Measurements from ENCODE around the gene CPA3.

CPA3 gene

DNA sequence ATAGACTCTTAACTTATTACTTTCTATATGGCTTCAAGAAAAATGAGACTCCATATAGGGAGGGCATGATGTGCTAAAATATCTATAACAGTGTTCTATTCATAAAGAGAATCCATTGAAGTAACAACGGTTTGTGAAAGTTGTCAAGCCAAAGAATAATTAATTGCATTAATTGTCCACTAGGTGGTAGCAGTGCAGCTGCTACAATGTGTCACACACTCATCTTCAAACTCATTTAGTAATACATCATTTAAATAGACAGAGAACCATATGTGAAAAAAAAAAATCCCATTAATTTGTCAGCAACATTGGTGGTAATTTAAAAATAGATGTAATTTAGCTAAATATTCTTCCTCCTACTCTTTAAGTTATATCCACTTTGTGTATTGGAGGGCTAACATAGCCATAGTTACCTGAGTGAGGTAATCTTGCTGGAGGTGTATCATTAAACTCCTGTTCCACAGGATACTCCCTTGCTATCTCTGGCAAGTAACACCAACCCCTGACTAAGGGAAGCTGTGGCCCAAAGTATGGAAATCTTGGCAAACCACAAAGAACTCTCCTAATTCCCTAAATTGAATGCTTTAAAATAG lies 3.7 kb upstream of the CPA3 start:
- DNase-seq (ENCODE audit: low spot score) = peak; percentile 44

DNA sequence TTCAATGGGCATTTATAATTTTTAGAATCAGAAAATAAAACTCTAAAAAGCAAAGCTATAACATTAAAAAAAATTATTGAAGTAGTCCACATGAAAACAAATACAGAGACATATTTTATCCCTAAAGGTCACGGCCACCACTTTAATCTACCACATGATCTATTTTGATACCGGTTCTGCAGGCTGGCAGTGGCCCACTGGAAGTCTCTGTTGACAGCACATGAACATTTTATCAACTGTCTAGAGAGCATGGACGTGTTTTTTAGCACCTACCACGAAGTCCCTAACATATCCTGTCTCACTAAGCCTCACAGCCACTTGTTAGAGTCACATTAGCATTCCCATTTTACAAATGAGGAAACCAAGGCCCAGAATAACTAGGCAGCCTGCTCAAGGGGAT lies 1.8 kb upstream of the CPA3 start:
- DNase-seq (ENCODE audit: low spot score) = no peak

DNA sequence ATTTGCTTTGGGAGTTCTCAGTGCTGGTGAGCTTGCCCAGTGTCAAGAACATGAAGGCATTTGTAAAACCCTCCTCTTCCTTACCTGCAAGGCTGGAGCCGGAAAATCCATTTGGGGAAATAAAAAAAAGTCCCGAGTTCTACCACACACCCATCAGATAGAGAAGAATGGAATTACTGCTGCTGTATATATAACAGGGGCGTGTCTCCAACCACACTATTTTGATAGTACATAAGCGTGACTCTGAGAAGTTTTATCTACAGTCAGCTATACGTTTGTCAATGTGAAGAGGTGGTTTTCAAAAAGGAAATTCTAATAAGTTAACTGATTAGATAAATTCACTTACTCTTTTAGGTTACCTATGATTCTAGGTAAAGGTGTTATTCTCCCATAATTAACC lies 1.3 kb upstream of the CPA3 start:
- no peak for DNase-seq (ENCODE audit: low spot score)

DNA sequence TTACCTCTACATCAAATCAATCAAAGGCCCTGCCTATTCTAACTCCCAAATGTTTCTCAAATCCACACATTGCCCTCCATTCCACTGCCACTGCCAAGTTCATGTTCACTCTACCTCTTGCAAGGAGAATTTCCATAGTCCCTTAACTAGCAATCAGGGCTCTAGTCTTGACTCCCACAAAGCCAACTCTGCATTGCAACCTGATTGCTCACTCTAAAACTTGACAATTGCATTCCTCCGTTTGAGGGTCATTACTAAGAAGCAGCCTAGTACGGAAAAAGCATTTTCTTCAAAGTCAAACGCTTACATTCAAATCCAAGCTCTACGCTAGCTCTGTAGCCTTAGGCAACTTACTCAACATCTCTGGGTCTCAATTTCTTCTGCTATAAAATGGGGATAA lies 1.2 kb downstream of the CPA3 start:
- DNase-seq (ENCODE audit: low spot score) = no peak

DNA sequence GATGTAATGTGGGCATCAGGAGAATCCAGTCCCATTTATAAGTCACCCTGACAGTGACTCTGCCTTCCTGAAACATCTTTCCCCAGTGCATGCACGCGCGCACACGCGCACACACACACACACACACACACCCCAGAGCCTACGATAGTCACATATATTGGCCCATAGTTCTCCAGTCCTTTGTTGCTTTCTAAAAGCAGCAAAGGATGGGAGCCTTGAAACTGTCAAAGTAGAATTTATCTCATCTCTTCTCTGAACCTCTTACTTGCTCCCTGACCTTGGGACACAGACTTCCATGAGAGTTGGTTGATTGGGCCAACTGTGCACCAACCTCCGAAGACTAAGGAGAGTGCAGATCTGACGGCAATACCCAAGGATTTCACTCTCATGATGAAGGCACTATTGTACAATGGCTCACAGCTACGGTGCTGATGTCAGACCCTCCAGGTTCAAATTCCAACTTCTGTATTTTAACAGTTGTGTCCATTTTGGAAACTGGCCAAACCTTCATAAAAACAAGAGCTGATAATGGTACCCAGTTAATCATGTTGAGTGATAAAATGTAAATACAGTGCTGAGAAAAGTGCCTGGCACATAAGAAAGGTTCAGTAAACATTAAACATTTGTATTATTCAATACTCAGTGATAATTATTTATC lies 8.3 kb downstream of the CPA3 start:
- DNase-seq (ENCODE audit: low spot score) = no peak

DNA sequence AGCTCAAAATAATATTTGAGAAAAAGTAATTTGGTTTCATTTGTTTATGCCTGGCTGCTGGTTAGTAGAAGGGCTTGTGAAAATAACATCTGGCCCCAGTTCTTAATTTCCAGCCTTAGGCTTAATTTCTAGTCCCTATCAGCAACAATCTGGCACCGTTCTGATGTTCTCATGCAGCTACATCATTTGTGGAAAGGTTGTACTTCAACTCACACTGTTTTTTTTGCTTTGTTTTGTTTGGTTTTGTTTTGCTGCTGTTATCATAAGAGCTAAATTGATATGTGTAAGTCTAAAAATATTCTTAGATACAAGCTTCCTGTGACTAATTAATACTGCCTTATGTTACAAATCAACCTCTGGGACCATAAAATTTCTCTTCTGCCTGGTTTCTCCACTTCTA lies 8.9 kb downstream of the CPA3 start:
- no peak for DNase-seq (ENCODE audit: low spot score)

- no peak for DNase-seq (ENCODE audit: low spot score)
Measured at GRCh38 chr3:148878095-148878494, 13.0 kb downstream of the CPA3 start.

DNA sequence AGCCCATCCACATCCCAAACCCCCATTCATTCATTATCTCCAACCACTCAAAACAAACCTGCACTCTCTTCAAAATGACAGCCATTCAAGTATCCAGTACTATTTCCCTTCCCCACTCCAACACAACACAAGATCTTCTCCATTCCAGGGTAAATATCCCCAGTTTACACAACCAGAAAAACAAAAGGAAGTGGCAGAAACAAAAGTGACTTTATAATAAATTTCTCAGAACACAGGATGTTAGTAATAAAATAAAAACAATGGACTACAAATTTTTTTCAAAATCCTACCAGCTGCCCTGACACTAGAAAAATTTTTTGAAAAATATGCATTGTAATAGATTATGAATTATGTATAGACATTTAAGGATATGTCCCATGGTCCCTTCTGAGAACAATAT lies 14.2 kb downstream of the CPA3 start:
- DNase-seq (ENCODE audit: low spot score) = no peak

DNA sequence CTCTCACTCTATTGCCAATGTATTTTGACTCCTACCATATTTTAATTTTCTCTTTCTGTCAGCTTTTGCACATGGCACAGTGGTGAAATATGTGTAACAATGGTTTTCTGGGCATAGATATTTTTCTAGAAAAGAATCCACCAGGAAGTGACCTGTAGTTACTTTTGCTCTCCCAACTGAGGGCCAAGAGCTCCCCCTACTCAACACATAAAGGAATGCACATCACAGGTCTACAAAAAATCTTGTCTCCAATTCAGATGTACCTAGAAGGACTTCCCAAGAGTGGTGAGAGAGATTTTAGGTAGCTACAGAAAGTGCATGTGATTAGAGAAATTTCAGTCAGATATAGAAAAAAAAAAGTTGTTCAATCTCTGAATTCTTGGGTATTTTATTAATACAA lies 15.6 kb downstream of the CPA3 start:
- no peak for DNase-seq (ENCODE audit: low spot score)

- DNase-seq (ENCODE audit: low spot score) = no peak
Measured at GRCh38 chr3:148881286-148881685, 16.2 kb downstream of the CPA3 start.

DNA sequence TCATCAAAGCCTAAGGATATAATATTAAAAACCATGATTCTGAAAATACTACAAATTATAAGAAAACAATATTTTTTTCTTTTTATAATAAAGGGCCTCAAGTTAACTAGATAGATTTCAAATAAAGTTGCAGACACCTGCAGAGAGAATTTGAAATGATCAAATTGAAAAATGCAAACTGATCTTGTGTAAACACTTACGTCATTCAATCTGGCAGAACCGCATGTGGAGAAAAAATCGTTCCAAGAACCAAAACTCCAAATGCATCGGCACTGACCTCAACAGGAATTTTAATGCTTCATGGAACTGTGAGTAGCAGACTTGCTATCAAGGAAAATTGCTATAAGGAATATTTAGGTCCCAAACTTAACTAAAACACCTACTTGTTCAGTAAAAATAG lies 17.2 kb downstream of the CPA3 start:
- DNase-seq (ENCODE audit: low spot score) = no peak

DNA sequence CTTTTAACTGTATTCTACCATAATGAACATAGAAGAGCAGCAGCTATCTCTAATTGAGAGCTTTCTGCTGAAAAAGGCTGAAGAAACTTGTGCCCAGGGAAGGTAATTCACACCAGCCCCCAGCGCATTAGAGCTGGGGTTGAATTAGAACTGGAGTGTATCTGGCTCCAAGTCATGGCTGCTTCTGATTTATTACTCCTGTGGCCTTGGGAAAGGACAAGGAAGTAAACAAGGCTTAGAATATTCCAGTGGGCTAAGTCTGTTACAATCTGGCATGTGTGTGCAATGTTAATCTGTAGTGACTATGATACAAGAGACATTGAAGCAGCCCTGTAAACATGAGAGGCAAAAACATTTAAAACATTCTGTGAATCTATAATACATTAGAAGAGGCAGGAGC lies 18.1 kb downstream of the CPA3 start:
- DNase-seq (ENCODE audit: low spot score) = no peak

GRCh38 chr3:148884261-148884660 lies 19.2 kb downstream of the CPA3 start:
- DNase-seq (ENCODE audit: low spot score) = no peak

- DNase-seq (ENCODE audit: low spot score) = no peak
Measured at GRCh38 chr3:148889828-148890227, 24.7 kb downstream of the CPA3 start.

DNA sequence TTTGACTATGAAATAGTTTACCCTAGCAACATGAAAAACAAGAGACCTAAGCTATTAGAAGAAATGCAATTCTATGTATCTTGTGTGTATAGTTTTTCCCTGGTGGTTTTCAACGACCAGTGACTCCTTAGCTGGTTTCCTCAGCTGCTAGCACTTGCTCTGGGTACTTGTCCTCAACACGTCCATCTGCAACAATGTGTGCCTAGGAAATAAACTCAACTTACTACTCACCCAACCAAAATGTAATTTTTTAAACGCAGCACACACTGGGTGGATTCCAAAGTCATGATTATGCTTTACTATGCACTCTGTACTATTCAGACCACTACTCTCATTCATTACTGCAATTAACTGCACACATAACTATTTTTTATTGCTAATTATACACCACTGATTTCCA lies 31.0 kb downstream of the CPA3 start:
- no peak for DNase-seq (ENCODE audit: low spot score)

DNA sequence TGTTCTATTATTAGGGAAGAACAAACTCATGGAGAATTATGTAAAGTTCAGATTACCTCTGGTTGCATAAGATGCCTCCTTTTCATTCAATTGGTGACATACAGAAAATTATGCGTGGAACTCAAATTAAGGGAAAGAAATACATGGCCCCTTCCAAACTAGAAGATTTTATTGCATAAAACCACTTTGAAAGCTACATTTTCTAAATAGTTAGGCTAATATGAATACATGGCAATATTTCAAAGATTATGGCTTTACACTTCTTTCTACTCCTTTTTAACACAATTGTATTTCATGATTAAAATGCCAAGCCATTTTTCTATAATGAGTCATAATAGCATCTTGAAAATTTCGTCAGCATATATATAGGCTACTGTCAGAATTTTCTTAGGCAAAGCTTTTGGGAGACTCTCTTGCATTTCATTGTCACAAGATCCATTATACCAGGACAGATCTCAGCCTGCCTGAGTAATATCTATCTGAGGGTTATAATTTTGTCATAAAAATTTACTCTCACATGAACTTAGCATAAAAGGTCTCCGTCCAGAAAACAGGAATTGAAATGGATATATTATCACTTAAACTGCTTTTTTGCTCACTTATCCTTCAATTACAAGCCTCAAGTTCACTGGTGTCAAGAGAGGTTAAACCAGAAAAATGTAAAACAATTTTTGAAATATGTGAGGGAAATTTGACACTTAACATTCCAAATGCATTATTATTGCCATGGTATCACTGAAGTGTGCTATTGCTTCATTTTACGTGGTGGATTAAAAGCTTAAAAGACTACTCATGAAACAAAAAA lies 37.1 kb downstream of the CPA3 start:
- no peak for DNase-seq (ENCODE audit: low spot score)

DNA sequence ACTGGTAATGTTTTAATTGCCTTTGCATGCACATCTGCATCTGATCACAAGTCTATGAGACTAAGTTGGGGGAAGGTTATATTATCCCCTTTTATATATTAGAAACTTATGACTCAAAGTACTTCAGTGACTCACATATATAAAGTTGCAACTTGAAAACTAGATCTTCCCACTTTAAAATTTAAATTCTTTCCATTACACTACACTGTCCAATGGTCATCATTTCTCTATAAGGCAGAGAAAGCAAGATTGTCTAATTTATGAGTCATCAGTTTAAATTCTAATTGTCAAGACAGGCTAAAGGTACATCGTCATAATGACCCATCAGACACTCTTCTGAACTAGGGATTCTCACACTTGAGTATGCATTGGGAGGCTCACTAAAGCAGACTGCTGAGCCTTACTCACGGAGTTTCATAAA lies 37.9 kb downstream of the CPA3 start:
- DNase-seq (ENCODE audit: low spot score) = no peak

- DNase-seq (ENCODE audit: low spot score) = no peak
Measured at GRCh38 chr3:148903941-148904340, 38.8 kb downstream of the CPA3 start.

- DNase-seq (ENCODE audit: low spot score) = no peak
Measured at GRCh38 chr3:148906667-148907066, 41.6 kb downstream of the CPA3 start.

DNA sequence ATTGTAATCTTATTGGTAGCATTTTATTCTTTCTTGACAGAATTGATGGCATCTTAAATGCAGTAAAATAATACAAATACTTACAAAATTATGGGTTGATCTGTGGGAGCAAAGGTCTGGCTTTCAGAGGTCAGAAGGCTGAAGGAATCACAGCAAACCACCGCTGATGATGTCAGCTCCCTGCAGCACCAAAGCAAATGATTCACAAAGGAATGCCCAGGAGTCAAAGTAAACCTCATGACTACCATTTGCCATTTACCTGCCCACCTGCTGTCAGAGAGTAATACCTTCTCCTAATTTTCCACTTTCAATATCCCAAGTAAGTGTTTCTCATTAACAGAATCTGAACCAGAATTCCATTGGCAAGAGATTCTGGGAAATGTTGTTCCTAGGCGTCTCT lies 46.1 kb downstream of the CPA3 start:
- DNase-seq (ENCODE audit: low spot score) = no peak

DNA sequence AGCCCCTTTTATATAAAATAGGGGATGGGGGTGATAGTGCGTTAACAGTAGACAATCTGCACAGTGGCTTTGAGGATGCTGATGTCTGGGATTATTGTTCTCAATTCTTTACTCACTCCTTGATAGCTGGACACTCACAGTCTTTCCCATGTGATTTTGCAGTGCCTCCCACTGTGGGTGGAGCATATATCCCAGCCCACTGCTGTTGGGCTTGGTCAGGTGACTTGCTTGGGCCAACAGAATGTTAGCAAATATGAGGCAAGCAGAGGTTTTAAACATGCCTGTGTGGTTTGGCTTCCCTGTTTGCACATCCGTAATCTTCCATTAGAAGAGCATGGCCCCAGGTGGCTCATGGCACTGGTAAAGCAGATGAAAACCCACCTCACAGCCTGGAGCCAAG lies 46.5 kb downstream of the CPA3 start:
- DNase-seq (ENCODE audit: low spot score) = no peak

- no peak for DNase-seq (ENCODE audit: low spot score)
Measured at GRCh38 chr3:148914936-148915690, 50.0 kb downstream of the CPA3 start.

DNA sequence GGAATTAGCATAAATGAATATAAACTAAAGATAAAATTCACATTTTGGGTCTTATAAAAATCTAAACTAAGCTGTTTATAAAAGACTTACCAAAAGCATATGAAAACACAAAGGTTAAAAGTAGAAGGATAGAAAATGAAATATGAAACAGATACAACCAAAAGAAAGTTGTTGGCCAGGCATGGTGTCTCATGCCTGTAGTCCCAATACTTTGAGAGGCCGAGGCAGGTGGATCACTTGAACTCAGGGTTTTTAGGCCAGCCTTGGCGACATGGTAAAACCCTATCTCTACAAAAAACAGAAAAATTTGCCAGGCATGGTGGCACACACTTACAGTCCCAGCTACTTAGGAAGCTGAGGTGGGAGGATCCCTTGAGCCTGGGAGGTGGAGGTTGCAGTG lies 51.0 kb downstream of the CPA3 start:
- no peak for DNase-seq (ENCODE audit: low spot score)
